Neural progenitor cell (in vitro differentiated cells): Measurements from ENCODE around the gene PGF.

Experiments used
- CTCF ChIP-seq: fragments of 200-600 bp; sonication (generic); IDR thresholded peaks from 2 replicates; pipeline ENCODE4 v1.5.1; 2017; ENCODE audit warnings: antibody characterized with exemption, mild to moderate bottlenecking
- EZH2 ChIP-seq: fragments of 200-600 bp; sonication (generic); IDR thresholded peaks from 2 replicates; pipeline ENCODE4 v1.6.1; 2017; ENCODE audit warnings: antibody characterized with exemption, mild to moderate bottlenecking, moderate library complexity
- EZH2phosphoT487 ChIP-seq: fragments of 200-600 bp; sonication (generic); IDR thresholded peaks from 2 replicates; pipeline ENCODE4 v1.6.1; 2017; ENCODE audit warnings: antibody characterized with exemption

GRCh38 chr14:74985028-74985310 lies 29.6 kb upstream of the PGF start:
- TF ChIP-seq CTCF (no peak), EZH2 (no peak), EZH2phosphoT487 (no peak)
